HepG2 (cell line): ENCODE measurements around the gene LTBR. TPM values are rescaled to one million over a fixed set of nuclear protein-coding genes. Genes with fewer than 3 reads are reported as not detected.

ENCODE experiments used
- ATF6 ChIP-seq: sonication (generic); formaldehyde crosslinking; conservative IDR thresholded peaks from 2 replicates; pipeline ENCODE4 v1.4.0; 2020; ENCODE audit warnings: missing genetic modification reagents
- BRF2 ChIP-seq: sonication (generic); formaldehyde crosslinking; IDR thresholded peaks from 2 replicates; pipeline ENCODE4 v1.8.1; 2022; ENCODE audit warnings: mild to moderate bottlenecking, missing genetic modification reagents
- CREBL2 ChIP-seq: sonication (generic); formaldehyde crosslinking; IDR thresholded peaks from 2 replicates; pipeline ENCODE4 v1.8.1; 2023; ENCODE audit warnings: missing genetic modification reagents, mild to moderate bottlenecking, borderline replicate concordance
- GRHL1 ChIP-seq: sonication (generic); formaldehyde crosslinking; conservative IDR thresholded peaks from 2 replicates; pipeline ENCODE4 v1.8.0; 2022; ENCODE audit warnings: missing genetic modification reagents
- HHEX ChIP-seq: IDR thresholded peaks from 2 replicates; pipeline ENCODE4 v1.6.1; 2016; ENCODE audit warnings: control low read depth
- HOXA9 ChIP-seq: sonication (generic); formaldehyde crosslinking; IDR thresholded peaks from 2 replicates; pipeline ENCODE4 v1.8.1; 2022; ENCODE audit warnings: missing genetic modification reagents, mild to moderate bottlenecking, moderate library complexity, borderline replicate concordance
- KDM5A ChIP-seq: fragments of 200-600 bp; sonication (generic); IDR thresholded peaks from 2 replicates; pipeline ENCODE4 v1.7.0; 2018; ENCODE audit warnings: antibody characterized with exemption, mild to moderate bottlenecking, low read length, borderline replicate concordance
- KDM6A ChIP-seq: IDR thresholded peaks from 2 replicates; pipeline ENCODE4 v1.6.1; 2016; ENCODE audit warnings: low read depth
- KLF13 ChIP-seq: sonication (generic); formaldehyde crosslinking; IDR thresholded peaks from 2 replicates; pipeline ENCODE4 v1.4.0; 2020; ENCODE audit warnings: mild to moderate bottlenecking, missing genetic modification reagents
- MAFG ChIP-seq: sonication (generic); formaldehyde crosslinking; IDR thresholded peaks from 2 replicates; pipeline ENCODE4 v1.5.1; 2020; ENCODE audit warnings: mild to moderate bottlenecking, missing genetic modification reagents
- PHF21A ChIP-seq: sonication (generic); formaldehyde crosslinking; IDR thresholded peaks from 2 replicates; pipeline ENCODE4 v1.5.0; 2020; ENCODE audit warnings: mild to moderate bottlenecking, missing genetic modification reagents
- POLR2G ChIP-seq: fragments of 200-400 bp; formaldehyde crosslinking; IDR thresholded peaks from 2 replicates; pipeline ENCODE4 v1.6.1; 2018; ENCODE audit warnings: mild to moderate bottlenecking, low read depth, low read length, moderate library complexity
- PTBP1 ChIP-seq: fragments of 200-400 bp; formaldehyde crosslinking; IDR thresholded peaks from 2 replicates; pipeline ENCODE4 v1.6.1; 2018; ENCODE audit warnings: low read length, low read depth; ENCODE audit not compliant: poor library complexity, severe bottlenecking
- SP1 ChIP-seq, 2 experiments: fragments of 450-650 bp in 1 of 2; sonication (generic) in 1 of 2; formaldehyde crosslinking in 1 of 2; IDR thresholded peaks; 2 replicates each; pipeline versions ENCODE4 v1.4.0 to v1.6.1; 2016 to 2020; ENCODE audit warnings: missing genetic modification reagents in 1 of 2
- SRSF4 ChIP-seq: fragments of 200-400 bp; formaldehyde crosslinking; IDR thresholded peaks from one replicate; pipeline ENCODE4 v1.6.1; 2018; ENCODE audit warnings: mild to moderate bottlenecking, low read depth, low read length, moderate library complexity; ENCODE audit not compliant: poor library complexity, severe bottlenecking
- SRY ChIP-seq: sonication (generic); formaldehyde crosslinking; IDR thresholded peaks from 2 replicates; pipeline ENCODE4 v1.8.0; 2022; ENCODE audit warnings: mild to moderate bottlenecking, missing genetic modification reagents
- TERF1 ChIP-seq: sonication (generic); formaldehyde crosslinking; IDR thresholded peaks from 2 replicates; pipeline ENCODE4 v1.8.0; 2022; ENCODE audit warnings: mild to moderate bottlenecking, missing genetic modification reagents, moderate library complexity
- ZBTB7A ChIP-seq: sonication (generic); formaldehyde crosslinking; IDR thresholded peaks from 2 replicates; pipeline ENCODE4 v1.8.0; 2022; ENCODE audit warnings: mild to moderate bottlenecking, missing genetic modification reagents
- ZFP1 ChIP-seq: IDR thresholded peaks from 2 replicates; pipeline ENCODE4 v1.6.1; 2016
- ZMAT3 ChIP-seq: sonication (generic); formaldehyde crosslinking; conservative IDR thresholded peaks from 2 replicates; pipeline ENCODE4 v1.7.0; 2021; ENCODE audit warnings: missing genetic modification reagents
- ZNF224 ChIP-seq: sonication (generic); formaldehyde crosslinking; IDR thresholded peaks from 2 replicates; pipeline ENCODE4 v1.5.0; 2020; ENCODE audit warnings: mild to moderate bottlenecking, missing genetic modification reagents
- ZNF337 ChIP-seq: sonication (generic); formaldehyde crosslinking; IDR thresholded peaks from 2 replicates; pipeline ENCODE4 v1.5.1; 2020; ENCODE audit warnings: missing genetic modification reagents, low read depth, mild to moderate bottlenecking, borderline replicate concordance
- ZNF572 ChIP-seq: sonication (generic); formaldehyde crosslinking; IDR thresholded peaks from 2 replicates; pipeline ENCODE4 v1.5.1; 2020; ENCODE audit warnings: mild to moderate bottlenecking, missing genetic modification reagents
- polyA plus RNA-seq, 8 experiments: library from polyadenylated mRNA; depleted of rRNA in 3 of 8; stranded (reverse) in 7 of 8; unstranded in 1 of 8; fragments of >200 nt; fragmentation: Illumina TruSeq in 4 of 8; extraction: Trizol in 4 of 8; gene quantifications; 2 replicates each; pipeline versions ENCODE4 v1.2.1 to v1.2.3, GENCODE V29; 2011 to 2016; ENCODE audit warnings: low read depth in 4 of 8, missing spikeins in 1 of 8, mixed read lengths in 1 of 8; ENCODE audit not compliant: insufficient read depth in 1 of 8
- total RNA-seq, 5 experiments: library from RNA; depleted of rRNA; stranded (reverse); fragments of >200 nt; fragmentation: Illumina TruSeq; extraction: Trizol; gene quantifications; 2 replicates each; pipeline ENCODE4 v1.2.3, GENCODE V29; 2016; ENCODE audit warnings: low read depth in 1 of 5

LTBR gene
- total and polyA plus RNA-seq, 2 of the 13 experiments (the other 11 are each of a cell fraction or from before 2014, with no cell fraction given): 31.4 to 34.8 TPM

- TF ChIP-seq PHF21A (CRISPR knock-in tag) (no peak), CREBL2 (CRISPR knock-in tag) (peak; percentile 72; the same call in 1 of the 2 replicates), PTBP1 (no peak), BRF2 (CRISPR knock-in tag) (no peak), HOXA9 (CRISPR knock-in tag) (0 out of 2 replicates have a peak, but pooled peaks have one; percentile 21), POLR2G (no peak; the same call in 1 of the 2 replicates), SRY (no peak), ZNF572 (CRISPR knock-in tag) (no peak), MAFG (CRISPR knock-in tag) (0 out of 2 replicates have a peak, but pooled peaks have one; percentile 27), ZMAT3 (CRISPR knock-in tag) (0 out of 2 replicates have a peak, but pooled peaks have one; percentile 51), GRHL1 (no peak), ZBTB7A (peak; percentile 15; the same call in 1 of the 2 replicates), SP1 (IDR thresholded peaks at IDR 0.05) (no peak), SP1 (CRISPR knock-in tag; IDR thresholded peaks at IDR 0.05) (no peak), ZFP1 (CRISPR knock-in tag) (no peak), SRSF4 (no peak), KLF13 (no peak), KDM6A (CRISPR knock-in tag) (no peak), ZNF224 (CRISPR knock-in tag) (no peak), KDM5A (no peak), TERF1 (CRISPR knock-in tag) (no peak), HHEX (CRISPR knock-in tag) (no peak), ZNF337 (CRISPR knock-in tag) (peak; percentile 53; the same call in 1 of the 2 replicates), ATF6 (CRISPR knock-in tag) (no peak)
These were observed 46.8 kb upstream of the LTBR start (continued) for GRCh38 chr12:6336889-6337853.
